H9 (cell line): Measurements from ENCODE around the gene ALOX12B. TPM values are rescaled to one million over a fixed set of nuclear protein-coding genes. Genes with fewer than 3 reads are reported as not detected.

ENCODE experiments used
- DNase-seq: peaks from one replicate; pipeline ENCODE4 v3.0.0-alpha.2; 2017
- H2AFZ ChIP-seq: one replicate; pipeline ENCODE4 v1.6.1; 2013; ENCODE audit warnings: mild to moderate bottlenecking, low read length, control low read depth, moderate library complexity
- H2AK5ac ChIP-seq: 2 replicates; pipeline ENCODE4 v1.6.1; 2013; ENCODE audit warnings: low read length, control low read depth, mixed read lengths; ENCODE audit not compliant: insufficient read length
- H2BK120ac ChIP-seq: one replicate; pipeline ENCODE4 v1.6.1; 2013; ENCODE audit warnings: low read depth, mild to moderate bottlenecking, low read length, control low read depth, inconsistent platforms; ENCODE audit not compliant: poor library complexity, severe bottlenecking
- H2BK12ac ChIP-seq: 2 replicates; pipeline ENCODE4 v1.6.1; 2013; ENCODE audit warnings: low read length, control low read depth, mixed read lengths, low read depth; ENCODE audit not compliant: insufficient read length
- H2BK15ac ChIP-seq: 2 replicates; pipeline ENCODE4 v1.6.1; 2013; ENCODE audit warnings: low read depth, low read length, control low read depth
- H2BK20ac ChIP-seq: one replicate; pipeline ENCODE4 v1.6.1; 2013; ENCODE audit warnings: low read depth, mild to moderate bottlenecking, low read length, control low read depth, inconsistent platforms; ENCODE audit not compliant: poor library complexity, severe bottlenecking
- H2BK5ac ChIP-seq: 2 replicates; pipeline ENCODE4 v1.6.1; 2013; ENCODE audit warnings: low read length, control low read depth, mixed read lengths; ENCODE audit not compliant: insufficient read length
- H3K14ac ChIP-seq: 2 replicates; pipeline ENCODE4 v1.6.1; 2013; ENCODE audit warnings: low read length, control low read depth; ENCODE audit not compliant: insufficient read depth
- H3K18ac ChIP-seq: 2 replicates; pipeline ENCODE4 v1.6.1; 2013; ENCODE audit warnings: low read depth, mild to moderate bottlenecking, mixed read lengths, low read length, control low read depth; ENCODE audit not compliant: insufficient read length
- H3K23ac ChIP-seq: 2 replicates; pipeline ENCODE4 v1.6.1; 2013; ENCODE audit warnings: low read length, control low read depth, mixed read lengths, low read depth; ENCODE audit not compliant: insufficient read length
- H3K23me2 ChIP-seq: 2 replicates; pipeline ENCODE4 v1.6.1; 2013; ENCODE audit warnings: low read depth, mild to moderate bottlenecking, mixed read lengths, low read length, control low read depth; ENCODE audit not compliant: insufficient read length, poor library complexity, severe bottlenecking
- H3K27ac ChIP-seq: 2 replicates; pipeline ENCODE4 v1.5.1; 2013; ENCODE audit warnings: low read length, control low read depth, mixed read lengths, low read depth; ENCODE audit not compliant: insufficient read length
- H3K27me3 ChIP-seq: 2 replicates; pipeline ENCODE4 v1.6.1; 2013; ENCODE audit warnings: low read length, control low read depth, inconsistent platforms; ENCODE audit not compliant: insufficient read depth
- H3K4ac ChIP-seq: 2 replicates; pipeline ENCODE4 v1.6.1; 2013; ENCODE audit warnings: low read depth, mild to moderate bottlenecking, control low read depth, inconsistent platforms, low read length, moderate library complexity
- H3K4me1 ChIP-seq: 2 replicates; pipeline ENCODE4 v1.6.1; 2013; ENCODE audit warnings: low read length, control low read depth, inconsistent platforms; ENCODE audit not compliant: insufficient read depth
- H3K4me2 ChIP-seq: 2 replicates; pipeline ENCODE4 v1.6.1; 2013; ENCODE audit warnings: low read length, control low read depth, mixed read lengths; ENCODE audit not compliant: insufficient read length, insufficient read depth
- H3K56ac ChIP-seq: 2 replicates; pipeline ENCODE4 v1.6.1; 2013; ENCODE audit warnings: low read depth, mild to moderate bottlenecking, mixed read lengths, low read length, control low read depth; ENCODE audit not compliant: insufficient read length
- H3K79me1 ChIP-seq: 2 replicates; pipeline ENCODE4 v1.6.1; 2013; ENCODE audit warnings: low read depth, mild to moderate bottlenecking, moderate library complexity, low read length, control low read depth, inconsistent platforms; ENCODE audit not compliant: insufficient read depth, poor library complexity, severe bottlenecking
- H3K79me2 ChIP-seq: 2 replicates; pipeline ENCODE4 v1.6.1; 2013; ENCODE audit warnings: low read length, control low read depth, inconsistent platforms; ENCODE audit not compliant: insufficient read depth
- H3K9ac ChIP-seq: 2 replicates; pipeline ENCODE4 v1.6.1; 2013; ENCODE audit warnings: low read length, control low read depth, mixed read lengths; ENCODE audit not compliant: insufficient read length; ENCODE audit errors: extremely low read depth
- H3K9me3 ChIP-seq: one replicate; pipeline ENCODE4 v1.6.1; 2013; ENCODE audit warnings: low read depth, low read length, inconsistent platforms; ENCODE audit not compliant: control insufficient read depth
- H3T11ph ChIP-seq: one replicate; pipeline ENCODE4 v1.6.1; 2013; ENCODE audit warnings: mild to moderate bottlenecking, low read length, control low read depth, inconsistent platforms
- H4K20me1 ChIP-seq: one replicate; pipeline ENCODE4 v1.6.1; 2013; ENCODE audit not compliant: control insufficient read depth, insufficient read length, insufficient read depth
- H4K5ac ChIP-seq: 2 replicates; pipeline ENCODE4 v1.6.1; 2013; ENCODE audit warnings: low read depth, mild to moderate bottlenecking, mixed read lengths, low read length, control low read depth; ENCODE audit not compliant: insufficient read length
- H4K8ac ChIP-seq: replicated peaks from 2 replicates; pipeline ENCODE4 v1.6.1; 2013; ENCODE audit warnings: low read length, control low read depth, mixed read lengths, low read depth; ENCODE audit not compliant: insufficient read length
- H4K91ac ChIP-seq: 2 replicates; pipeline ENCODE4 v1.6.1; 2013; ENCODE audit warnings: low read depth, mild to moderate bottlenecking, moderate library complexity, mixed read lengths, low read length, control low read depth; ENCODE audit not compliant: insufficient read length
- H3K27ac Mint-ChIP-seq, 3 experiments: 2 replicates in 2 of 3; 3 replicates in 1 of 3; pipeline ENCODE4 v1.8.0; 2020 to 2021; ENCODE audit warnings: mixed read lengths in 3 of 3, mild to moderate bottlenecking in 1 of 3, moderate library complexity in 1 of 3
- H3K27me3 Mint-ChIP-seq: 2 replicates; pipeline ENCODE4 v1.8.0; 2021; ENCODE audit warnings: low read depth, mild to moderate bottlenecking, moderate library complexity, mixed read lengths
- H3K36me3 Mint-ChIP-seq, 3 experiments: 2 replicates in 2 of 3; 3 replicates in 1 of 3; pipeline ENCODE4 v1.8.0; 2020 to 2021; ENCODE audit warnings: low read depth in 3 of 3, mixed read lengths in 3 of 3; ENCODE audit not compliant: insufficient read depth in 1 of 3
- H3K4me1 Mint-ChIP-seq, 2 experiments: 2 replicates each; pipeline ENCODE4 v1.8.0; 2020; ENCODE audit warnings: mixed read lengths in 2 of 2
- H3K4me3 Mint-ChIP-seq, 2 experiments: 2 replicates in 1 of 2; 3 replicates in 1 of 2; pipeline ENCODE4 v1.8.0; 2020 to 2021; ENCODE audit warnings: mild to moderate bottlenecking in 2 of 2, mixed read lengths in 2 of 2, moderate library complexity in 1 of 2
- H3K9me3 Mint-ChIP-seq, 2 experiments: 2 replicates in 1 of 2; 3 replicates in 1 of 2; pipeline ENCODE4 v1.8.0; 2020; ENCODE audit warnings: mild to moderate bottlenecking in 2 of 2, mixed read lengths in 2 of 2, moderate library complexity in 1 of 2
- WGBS: extraction: QIAGEN DNeasy Blood & Tissue Kit; methylation state at CpG from one replicate; pipeline ENCODE4 v1.1.7; 2013; ENCODE audit warnings: missing lambda C conversion rate, low lambda C conversion rate, mixed read lengths; ENCODE audit not compliant: insufficient read length; ENCODE audit errors: extremely low coverage; 5-methylcytosine and 5-hydroxymethylcytosine counted together
- total RNA-seq: library from RNA; stranded (reverse); gene quantifications from 2 replicates; pipeline ENCODE4 v1.2.1, GENCODE V29; 2021
- TF ChIP-seq, protein P1 (sequence below): fragments of 200-600 bp; sonication (generic); conservative IDR thresholded peaks from 3 replicates; pipeline ENCODE4 v1.8.0; 2021; ENCODE audit warnings: antibody characterized with exemption, mild to moderate bottlenecking

The ALOX12B gene
- total RNA-seq, 1 experiment from 2014 or later = 1.2 TPM

DNA sequence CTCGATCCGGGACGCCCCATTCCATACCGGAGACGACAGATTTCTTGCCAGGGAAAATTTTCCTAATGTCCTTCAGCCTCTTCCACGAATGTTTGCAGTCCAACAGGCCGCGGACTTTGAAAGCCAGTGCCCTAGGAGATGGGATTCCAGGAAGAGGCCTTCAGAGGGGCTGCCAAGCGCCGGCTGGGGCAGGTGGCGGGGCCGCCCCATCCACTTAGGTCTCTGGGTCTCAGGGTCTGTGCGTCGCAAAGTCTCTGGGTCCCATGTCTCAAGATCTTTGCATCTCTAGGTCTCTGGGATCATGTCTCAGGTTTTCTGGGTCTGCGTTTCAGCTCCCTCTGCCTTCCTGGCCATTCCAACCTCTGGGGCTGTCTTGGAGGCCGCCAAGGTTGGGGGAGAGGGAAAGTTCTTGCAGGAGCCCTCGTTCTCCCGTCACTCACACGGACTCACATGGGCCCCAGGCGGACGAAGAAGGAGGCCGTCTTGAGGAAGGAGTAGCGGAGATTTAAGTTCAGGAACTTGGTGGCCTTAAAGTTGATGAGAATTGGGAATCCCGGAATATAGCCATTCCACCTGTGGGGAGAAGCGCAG is 7.2 kb downstream of the ALOX12B start:
- Histone ChIP-seq H2BK20ac (no peak overlapping the region), H2BK15ac (no peak overlapping the region), H3K9ac (no peak overlapping the region), H3K23ac (no peak overlapping the region), H4K8ac (no peak overlapping the region), H3K27me3 (peaks cover 3% of the 10 kb centered on the region; the same call in 1 of the 2 replicates), H3K4ac (no peak overlapping the region), H3K18ac (no peak overlapping the region), H3K14ac (no peak overlapping the region), H3K79me2 (no peaks in the 10 kb centered on the region), H3K4me2 (peak overlapping the region; percentile 55), H3K9me3 (no peaks in the 10 kb centered on the region), H3K56ac (no peak overlapping the region), H4K5ac (no peak overlapping the region), H4K91ac (no peak overlapping the region), H2BK5ac (no peak overlapping the region), H3K4me1 (no peaks in the 10 kb centered on the region; the same call in 1 of the 2 replicates), H3K79me1 (no peaks in the 10 kb centered on the region), H2BK120ac (no peak overlapping the region), H3T11ph (no peak overlapping the region), H2AFZ (no peak overlapping the region), H4K20me1 (no peaks in the 10 kb centered on the region), H2AK5ac (no peak overlapping the region), H3K23me2 (peaks cover 10% of the 10 kb centered on the region), H3K27ac (no peak overlapping the region), H2BK12ac (no peak overlapping the region)
- H3K27ac Mint-ChIP-seq = no peak overlapping the region
- no peak for DNase-seq
- H3K4me3 Mint-ChIP-seq = peak overlapping the region; percentile 83 to 92
- WGBS = no CpG with 5 or more reads among the region's 25 CpGs
- TF ChIP-seq, protein P1, sequence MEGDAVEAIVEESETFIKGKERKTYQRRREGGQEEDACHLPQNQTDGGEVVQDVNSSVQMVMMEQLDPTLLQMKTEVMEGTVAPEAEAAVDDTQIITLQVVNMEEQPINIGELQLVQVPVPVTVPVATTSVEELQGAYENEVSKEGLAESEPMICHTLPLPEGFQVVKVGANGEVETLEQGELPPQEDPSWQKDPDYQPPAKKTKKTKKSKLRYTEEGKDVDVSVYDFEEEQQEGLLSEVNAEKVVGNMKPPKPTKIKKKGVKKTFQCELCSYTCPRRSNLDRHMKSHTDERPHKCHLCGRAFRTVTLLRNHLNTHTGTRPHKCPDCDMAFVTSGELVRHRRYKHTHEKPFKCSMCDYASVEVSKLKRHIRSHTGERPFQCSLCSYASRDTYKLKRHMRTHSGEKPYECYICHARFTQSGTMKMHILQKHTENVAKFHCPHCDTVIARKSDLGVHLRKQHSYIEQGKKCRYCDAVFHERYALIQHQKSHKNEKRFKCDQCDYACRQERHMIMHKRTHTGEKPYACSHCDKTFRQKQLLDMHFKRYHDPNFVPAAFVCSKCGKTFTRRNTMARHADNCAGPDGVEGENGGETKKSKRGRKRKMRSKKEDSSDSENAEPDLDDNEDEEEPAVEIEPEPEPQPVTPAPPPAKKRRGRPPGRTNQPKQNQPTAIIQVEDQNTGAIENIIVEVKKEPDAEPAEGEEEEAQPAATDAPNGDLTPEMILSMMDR = 0 out of 3 replicates have a peak, but pooled peaks have one; percentile 4
- H3K4me1 Mint-ChIP-seq = peaks cover 6 to 7% of the 10 kb centered on the region in 2 experiments
- H3K36me3 Mint-ChIP-seq = peaks cover 0 to 10% (median 0%) of the 10 kb centered on the region in 3 experiments; a peak in 1 of 7 replicates
- peaks cover 74% of the 10 kb centered on the region for H3K27me3 Mint-ChIP-seq
- H3K9me3 Mint-ChIP-seq = peaks cover 4 to 9% of the 10 kb centered on the region in 2 experiments; a peak in 2 of 5 replicates
